ENCODE results near the gene KAT7. TPM values are rescaled to one million over a fixed set of nuclear protein-coding genes. Genes with fewer than 3 reads are reported as not detected.

The KAT7 gene
- total and polyA plus RNA-seq, 10 of the 15 experiments (the other 5 are each of a cell fraction or from before 2014, with no cell fraction given) = 6.6 to 45.8 (median 26.3) TPM

GRCh38 chr17:49746791-49747490, 41.5 kb upstream of the KAT7 start (continued):
- TF ChIP-seq ETV6 (conservative IDR thresholded peaks at IDR 0.05 in 1 of 2, IDR thresholded peaks at IDR 0.05 in 1 of 2; ENCODE audit: borderline replicate concordance in 1 of 2, low read depth in 1 of 2) (peak in 1 of 2 experiments; percentile 59; a peak in 1 of 4 replicates), ZNF622 (IDR thresholded peaks at IDR 0.05) (no peak), SPI1 (IDR thresholded peaks at IDR 0.05; ENCODE audit: borderline replicate concordance, insufficient read depth, low read depth, low read length) (peak; percentile 30; the same call in 1 of the 2 replicates), ATF7 (IDR thresholded peaks at IDR 0.05; ENCODE audit: low read depth) (peak; percentile 62), EZH2 (IDR thresholded peaks at IDR 0.05; ENCODE audit: borderline replicate concordance, control insufficient read depth, low read depth, low read length) (no peak), JUNB (IDR thresholded peaks at IDR 0.05) (no peak), SREBF2 (IDR thresholded peaks at IDR 0.05; ENCODE audit: low read length) (no peak), BCLAF1 (IDR thresholded peaks at IDR 0.05) (no peak), BMI1 (IDR thresholded peaks at IDR 0.05; ENCODE audit: borderline replicate concordance) (no peak), CTCF (IDR thresholded peaks at IDR 0.05 in 2 of 3, conservative IDR thresholded peaks at IDR 0.05 in 1 of 3; ENCODE audit: control insufficient read depth in 2 of 3, extremely low read depth in 1 of 3, insufficient read depth in 1 of 3, low read depth in 3 of 3, low read length in 3 of 3) (no peak), FOXM1 (IDR thresholded peaks at IDR 0.05; ENCODE audit: low read depth, low read length) (peak; percentile 85), BCL11A (IDR thresholded peaks at IDR 0.05; ENCODE audit: low read depth, low read length) (peak; percentile 61), RFX5 (IDR thresholded peaks at IDR 0.05; ENCODE audit: low read depth, low read length) (no peak), CEBPB (IDR thresholded peaks at IDR 0.05; ENCODE audit: borderline replicate concordance in 1 of 2, low read depth in 2 of 2, low read length in 2 of 2) (no peak), POLR2AphosphoS5 (IDR thresholded peaks at IDR 0.05; ENCODE audit: low read length) (peak; percentile 34), CHD1 (IDR thresholded peaks at IDR 0.05; ENCODE audit: low read depth, low read length) (no peak), ESRRA (IDR thresholded peaks at IDR 0.05; ENCODE audit: low read length) (no peak)
- TF ChIP-seq, protein P1, sequence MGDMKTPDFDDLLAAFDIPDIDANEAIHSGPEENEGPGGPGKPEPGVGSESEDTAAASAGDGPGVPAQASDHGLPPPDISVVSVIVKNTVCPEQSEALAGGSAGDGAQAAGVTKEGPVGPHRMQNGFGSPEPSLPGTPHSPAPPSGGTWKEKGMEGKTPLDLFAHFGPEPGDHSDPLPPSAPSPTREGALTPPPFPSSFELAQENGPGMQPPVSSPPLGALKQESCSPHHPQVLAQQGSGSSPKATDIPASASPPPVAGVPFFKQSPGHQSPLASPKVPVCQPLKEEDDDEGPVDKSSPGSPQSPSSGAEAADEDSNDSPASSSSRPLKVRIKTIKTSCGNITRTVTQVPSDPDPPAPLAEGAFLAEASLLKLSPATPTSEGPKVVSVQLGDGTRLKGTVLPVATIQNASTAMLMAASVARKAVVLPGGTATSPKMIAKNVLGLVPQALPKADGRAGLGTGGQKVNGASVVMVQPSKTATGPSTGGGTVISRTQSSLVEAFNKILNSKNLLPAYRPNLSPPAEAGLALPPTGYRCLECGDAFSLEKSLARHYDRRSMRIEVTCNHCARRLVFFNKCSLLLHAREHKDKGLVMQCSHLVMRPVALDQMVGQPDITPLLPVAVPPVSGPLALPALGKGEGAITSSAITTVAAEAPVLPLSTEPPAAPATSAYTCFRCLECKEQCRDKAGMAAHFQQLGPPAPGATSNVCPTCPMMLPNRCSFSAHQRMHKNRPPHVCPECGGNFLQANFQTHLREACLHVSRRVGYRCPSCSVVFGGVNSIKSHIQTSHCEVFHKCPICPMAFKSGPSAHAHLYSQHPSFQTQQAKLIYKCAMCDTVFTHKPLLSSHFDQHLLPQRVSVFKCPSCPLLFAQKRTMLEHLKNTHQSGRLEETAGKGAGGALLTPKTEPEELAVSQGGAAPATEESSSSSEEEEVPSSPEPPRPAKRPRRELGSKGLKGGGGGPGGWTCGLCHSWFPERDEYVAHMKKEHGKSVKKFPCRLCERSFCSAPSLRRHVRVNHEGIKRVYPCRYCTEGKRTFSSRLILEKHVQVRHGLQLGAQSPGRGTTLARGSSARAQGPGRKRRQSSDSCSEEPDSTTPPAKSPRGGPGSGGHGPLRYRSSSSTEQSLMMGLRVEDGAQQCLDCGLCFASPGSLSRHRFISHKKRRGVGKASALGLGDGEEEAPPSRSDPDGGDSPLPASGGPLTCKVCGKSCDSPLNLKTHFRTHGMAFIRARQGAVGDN (IDR thresholded peaks at IDR 0.05) = 0 out of 2 replicates have a peak, but pooled peaks have one; percentile 44
- TF ChIP-seq, protein P2, sequence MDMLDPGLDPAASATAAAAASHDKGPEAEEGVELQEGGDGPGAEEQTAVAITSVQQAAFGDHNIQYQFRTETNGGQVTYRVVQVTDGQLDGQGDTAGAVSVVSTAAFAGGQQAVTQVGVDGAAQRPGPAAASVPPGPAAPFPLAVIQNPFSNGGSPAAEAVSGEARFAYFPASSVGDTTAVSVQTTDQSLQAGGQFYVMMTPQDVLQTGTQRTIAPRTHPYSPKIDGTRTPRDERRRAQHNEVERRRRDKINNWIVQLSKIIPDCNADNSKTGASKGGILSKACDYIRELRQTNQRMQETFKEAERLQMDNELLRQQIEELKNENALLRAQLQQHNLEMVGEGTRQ (IDR thresholded peaks at IDR 0.05; ENCODE audit: borderline replicate concordance, low read depth, low read length) = peak; percentile 66; the same call in 1 of the 2 replicates

Measured in GM12878 (cell line).